Psoas muscle (tissue), 8 donors: ENCODE results near the gene LSAMP. TPM values are rescaled to one million over a fixed set of nuclear protein-coding genes. Genes with fewer than 3 reads are reported as not detected.

Source experiments
- ATAC-seq, 4 donors: fragments of 200-7000 bp; cut with Tn5 transposase; one replicate each; pipeline ENCODE4 v1.9.1; 2020; ENCODE audit warnings: moderate library complexity in 3 of 4, mild to moderate bottlenecking in 2 of 4
- DNase-seq, 2 donors: peaks; one replicate each; pipeline ENCODE4 v3.0.0-alpha.2; 2020
- H3K27ac ChIP-seq: fragments of 200-600 bp; one replicate; pipeline ENCODE4 v1.8.0; 2022
- H3K27me3 ChIP-seq, 3 donors: fragments of 200-600 bp in 1 of 3; one replicate each; pipeline versions ENCODE4 v1.6.1 to v1.8.0; 2013 to 2022; ENCODE audit warnings: low read length in 2 of 3, mild to moderate bottlenecking in 2 of 3, moderate library complexity in 1 of 3; ENCODE audit not compliant: insufficient read depth in 3 of 3
- H3K36me3 ChIP-seq, 2 donors: fragments of 200-600 bp in 1 of 2; one replicate each; pipeline versions ENCODE4 v1.6.1 to v1.8.0; 2013 to 2022; ENCODE audit warnings: low read depth in 1 of 2, mild to moderate bottlenecking in 1 of 2, moderate library complexity in 1 of 2; ENCODE audit not compliant: insufficient read depth in 1 of 2
- H3K4me1 ChIP-seq: fragments of 200-600 bp; one replicate; pipeline ENCODE4 v1.8.0; 2022
- H3K4me3 ChIP-seq: fragments of 200-600 bp; one replicate; pipeline ENCODE4 v1.8.0; 2022; ENCODE audit warnings: mild to moderate bottlenecking
- H3K9me3 ChIP-seq: fragments of 200-600 bp; one replicate; pipeline ENCODE4 v1.8.0; 2022
- CTCF ChIP-seq: fragments of 200-600 bp; IDR thresholded peaks from one replicate; pipeline ENCODE4 v1.8.0; 2022; ENCODE audit warnings: antibody characterized with exemption
- WGBS, 3 donors: extraction: QIAGEN DNeasy Blood & Tissue Kit; methylation state at CpG; one replicate each; pipeline versions ENCODE4 v1.1.6 to v1.1.7; 2013; 5-methylcytosine and 5-hydroxymethylcytosine counted together
- intact Hi-C, 2 donors: fragments of 100-400 bp; cut with DNase I; formaldehyde crosslinking; loops; one replicate each; pipeline versions ENCODE4 v1.11.0 to v1.14.2; 2022
- polyA plus RNA-seq, 3 donors: library from polyadenylated mRNA; stranded (reverse); fragments of 200-250 nt; gene quantifications; one replicate each; pipeline ENCODE4 v1.2.3, GENCODE V29; 2013
- total RNA-seq, 4 donors: library from RNA; stranded (reverse); fragmentation: NEBNext Ultra II Directional in 2 of 4; extraction: Animal tissue kit (Norgen Biotek cat#: 25700) in 2 of 4; gene quantifications; one replicate each; pipeline versions ENCODE4 v1.2.1 to v1.2.4, GENCODE V29; 2021 to 2023
- donor health status: healthy with polysubstance abuse.
- donor health status: DM: no; HTN: no; CAD: no; lungs with moderate emphysema.
- donor health status: Bipolar disorder and iron deficiency.
- donor health status: healthy.
- donor health status: DM: yes; HTN: yes; CAD: no.
- donor health status: DM: no; HTN: no; CAD: no.
- donor health status: DM: no; HTN: no; CAD: no.
- donor health status: DM: yes; HTN: yes; CAD: no.

Gene LSAMP
- total and polyA plus RNA-seq, 7 donors = 0.01 to 0.17 (median 0.04) TPM; not detected in 4

DNA sequence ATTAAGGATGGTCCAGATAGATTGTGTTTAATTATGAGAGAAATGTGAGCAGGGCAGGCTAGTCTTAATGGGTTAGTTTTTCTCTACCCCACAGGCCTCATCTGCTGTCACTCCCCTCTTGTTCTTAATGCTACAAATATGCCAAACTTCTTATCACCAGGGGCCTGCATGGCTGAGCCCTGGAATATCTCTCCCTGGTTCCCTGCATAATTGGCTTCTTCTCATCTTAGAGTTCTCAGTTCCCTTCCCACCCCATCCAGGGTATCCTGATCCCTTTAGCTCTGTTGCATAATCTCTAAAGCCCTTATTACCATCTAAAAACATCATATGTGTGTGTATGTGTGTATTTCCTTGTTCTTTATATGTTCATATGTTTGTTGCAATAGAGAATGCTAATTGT, 279.6 kb downstream of the LSAMP start:
- H3K9me3 ChIP-seq = no peaks in the 10 kb centered on the region
- H3K4me1 ChIP-seq = no peaks in the 10 kb centered on the region
- H3K27me3 ChIP-seq = no peaks in the 10 kb centered on the region
- no peak overlapping the region for H3K27ac ChIP-seq
- TF ChIP-seq CTCF = no peak
- H3K4me3 ChIP-seq = no peak overlapping the region
- no peak for ATAC-seq
- no peaks in the 10 kb centered on the region for H3K36me3 ChIP-seq
- intact Hi-C loops = no loop called here
- no peak for DNase-seq

GRCh38 chr3:116165135-116165534, 280.2 kb downstream of the LSAMP start:
- intact Hi-C loops = no loop called here
- H3K36me3 ChIP-seq = no peaks in the 10 kb centered on the region
- H3K27me3 ChIP-seq = no peaks in the 10 kb centered on the region
- WGBS, 3 donors = 84 to 87% (median 85%) methylated on average over 2 of the region's 2 CpGs
- no peak for DNase-seq
- no peaks in the 10 kb centered on the region for H3K4me1 ChIP-seq
- H3K27ac ChIP-seq = no peak overlapping the region
- ATAC-seq = no peak
- H3K4me3 ChIP-seq = no peak overlapping the region
- no peak for TF ChIP-seq CTCF
- no peaks in the 10 kb centered on the region for H3K9me3 ChIP-seq

DNA sequence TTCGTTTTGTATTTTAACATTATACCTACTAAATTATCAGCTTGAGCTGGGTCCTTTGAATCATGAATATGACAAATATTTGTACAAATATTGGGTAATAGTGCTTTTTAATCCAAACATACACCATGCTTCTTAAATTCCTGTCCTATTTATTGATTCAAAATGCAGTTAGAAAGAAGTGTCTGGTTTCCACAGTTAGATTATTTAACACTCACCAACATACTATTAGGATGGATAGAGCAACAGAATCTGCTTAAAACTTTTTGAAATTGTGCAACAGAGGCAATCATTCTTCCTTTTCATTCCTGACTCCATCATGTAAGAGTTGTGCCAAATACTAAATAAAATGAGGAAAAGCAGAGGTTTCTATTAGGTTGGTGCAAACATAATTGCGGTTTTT, 281.2 kb downstream of the LSAMP start:
- H3K4me1 ChIP-seq = no peaks in the 10 kb centered on the region
- intact Hi-C loops = no loop called here
- TF ChIP-seq CTCF = no peak
- 79 to 84% (median 83%) methylated on average over 2 of the region's 2 CpGs for WGBS, 3 donors
- no peaks in the 10 kb centered on the region for H3K27me3 ChIP-seq
- H3K4me3 ChIP-seq = no peak overlapping the region
- H3K27ac ChIP-seq = no peak overlapping the region
- DNase-seq (no peak), ATAC-seq (no peak)
- H3K9me3 ChIP-seq = no peaks in the 10 kb centered on the region
- no peaks in the 10 kb centered on the region for H3K36me3 ChIP-seq

- ATAC-seq (no peak), DNase-seq (no peak)
- 68 to 79% (median 75%) methylated on average over 5 of the region's 5 CpGs for WGBS, 3 donors
- Histone ChIP-seq H3K27ac (no peak overlapping the region), H3K4me1 (no peaks in the 10 kb centered on the region), H3K9me3 (no peaks in the 10 kb centered on the region), H3K4me3 (no peak overlapping the region), H3K36me3 (no peaks in the 10 kb centered on the region), H3K27me3 (no peaks in the 10 kb centered on the region)
- intact Hi-C loops = no loop called here
- no peak for TF ChIP-seq CTCF
Measured at GRCh38 chr3:116161575-116162525, 283.4 kb downstream of the LSAMP start.
